Progenitor cell of endocrine pancreas (in vitro differentiated cells): ENCODE data around the gene DSTN. TPM values are rescaled to one million over a fixed set of nuclear protein-coding genes. Genes with fewer than 3 reads are reported as not detected.

ENCODE experiments used
- DNase-seq: peaks from one replicate; pipeline ENCODE4 v3.0.0; 2021; ENCODE audit warnings: low spot score; ENCODE audit not compliant: unreplicated experiment
- H3K27ac Mint-ChIP-seq: 2 replicates; pipeline ENCODE4 v1.8.0; 2021; ENCODE audit warnings: mild to moderate bottlenecking, moderate library complexity, mixed read lengths
- H3K27me3 Mint-ChIP-seq: 2 replicates; pipeline ENCODE4 v1.8.0; 2021; ENCODE audit warnings: mixed read lengths
- H3K36me3 Mint-ChIP-seq: 2 replicates; pipeline ENCODE4 v1.8.0; 2022; ENCODE audit warnings: mixed read lengths; ENCODE audit not compliant: insufficient read depth
- H3K4me1 Mint-ChIP-seq: 2 replicates; pipeline ENCODE4 v1.8.0; 2021; ENCODE audit warnings: low read depth, mixed read lengths
- H3K4me3 Mint-ChIP-seq: 2 replicates; pipeline ENCODE4 v1.8.0; 2021; ENCODE audit warnings: low read depth, mild to moderate bottlenecking, moderate library complexity, mixed read lengths
- H3K9me3 Mint-ChIP-seq: 2 replicates; pipeline ENCODE4 v1.8.0; 2021; ENCODE audit warnings: low read depth, mixed read lengths
- CTCF ChIP-seq: fragments of 200-600 bp; sonication (generic); IDR thresholded peaks from one replicate; pipeline ENCODE4 v1.5.0; 2021; ENCODE audit warnings: antibody characterized with exemption, mild to moderate bottlenecking; ENCODE audit not compliant: unreplicated experiment
- total RNA-seq: library from RNA; stranded (reverse); gene quantifications from 2 replicates; pipeline ENCODE4 v1.2.1, GENCODE V29; 2021

The DSTN gene
- total RNA-seq, 1 donor from 2014 or later = 201 TPM

DNA sequence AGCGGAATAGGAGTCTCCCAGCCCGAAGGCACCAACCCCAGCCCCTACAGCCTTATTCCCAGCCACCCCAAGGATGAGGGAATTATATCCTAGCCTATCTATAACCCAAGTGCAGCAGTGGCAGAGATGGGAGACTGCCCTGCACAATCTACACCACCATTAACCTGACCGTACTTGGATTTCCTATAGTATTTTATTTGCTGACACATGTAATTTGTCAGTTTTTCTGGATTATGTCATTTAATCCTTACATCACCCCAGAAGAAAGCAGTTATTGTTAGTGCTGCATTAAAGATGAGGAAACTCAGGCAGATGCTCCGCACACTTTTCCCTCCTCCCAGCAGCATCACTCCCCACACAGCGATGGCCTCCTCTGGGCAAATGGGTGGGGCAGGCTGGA lies 44.7 kb upstream of the DSTN start:
- no peak overlapping the region for H3K27ac Mint-ChIP-seq

DNA sequence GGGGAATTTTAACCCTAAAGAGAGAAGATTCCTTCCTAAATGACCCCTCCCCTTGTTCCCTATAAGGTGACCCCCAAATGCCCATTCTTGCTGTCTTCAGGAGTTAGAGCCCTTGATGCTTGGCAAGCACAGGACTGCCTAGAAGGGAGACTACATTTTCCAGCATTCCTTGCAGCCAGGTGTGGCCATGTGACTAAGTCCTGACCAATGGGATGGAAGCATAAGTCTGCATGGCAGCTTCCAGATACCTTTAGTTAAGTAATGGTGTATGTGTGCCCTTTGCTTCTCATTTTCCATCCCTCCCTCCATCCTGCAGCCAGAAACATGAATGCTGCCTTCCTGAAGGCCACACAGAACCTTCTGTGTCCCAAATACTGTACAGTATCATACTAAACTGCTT lies 44.2 kb upstream of the DSTN start:
- Mint-ChIP-seq H3K36me3 (peaks cover 2% of the 10 kb centered on the region), H3K27me3 (peaks cover 4% of the 10 kb centered on the region), H3K4me3 (no peak overlapping the region), H3K4me1 (peaks cover 9% of the 10 kb centered on the region), H3K27ac (no peak overlapping the region), H3K9me3 (no peaks in the 10 kb centered on the region)
- DNase-seq = no peak
- no peak for TF ChIP-seq CTCF

More for the DNA sequence above, 44.7 kb upstream of the DSTN start:
- no peak overlapping the region for H3K4me3 Mint-ChIP-seq
- peaks cover 3% of the 10 kb centered on the region for H3K27me3 Mint-ChIP-seq
- DNase-seq = no peak
- peaks cover 2% of the 10 kb centered on the region for H3K36me3 Mint-ChIP-seq
- H3K4me1 Mint-ChIP-seq = peaks cover 6% of the 10 kb centered on the region
- no peak for TF ChIP-seq CTCF
- H3K9me3 Mint-ChIP-seq = no peaks in the 10 kb centered on the region

GRCh38 chr20:17529586-17529985 lies 40.3 kb upstream of the DSTN start:
- H3K27me3 Mint-ChIP-seq = peaks cover 4% of the 10 kb centered on the region
- peak overlapping the region; percentile 72 for H3K4me3 Mint-ChIP-seq
- no peak for TF ChIP-seq CTCF

GRCh38 chr20:17530153-17530552 lies 39.7 kb upstream of the DSTN start:
- no peaks in the 10 kb centered on the region for H3K9me3 Mint-ChIP-seq
- peak overlapping the region; percentile 74 for H3K27ac Mint-ChIP-seq
- peaks cover 4% of the 10 kb centered on the region for H3K27me3 Mint-ChIP-seq
- no peak for DNase-seq
- no peak for TF ChIP-seq CTCF
- peaks cover 2% of the 10 kb centered on the region for H3K36me3 Mint-ChIP-seq
- peak overlapping the region; percentile 72 for H3K4me3 Mint-ChIP-seq
- peaks cover 14% of the 10 kb centered on the region for H3K4me1 Mint-ChIP-seq

More at GRCh38 chr20:17529586-17529985, 40.3 kb upstream of the DSTN start:
- no peak for DNase-seq
- peak overlapping the region; percentile 67 for H3K27ac Mint-ChIP-seq
- H3K4me1 Mint-ChIP-seq = peaks cover 14% of the 10 kb centered on the region
- peaks cover 2% of the 10 kb centered on the region for H3K36me3 Mint-ChIP-seq
- no peaks in the 10 kb centered on the region for H3K9me3 Mint-ChIP-seq

- Mint-ChIP-seq H3K9me3 (no peaks in the 10 kb centered on the region), H3K27me3 (peaks cover 4% of the 10 kb centered on the region), H3K36me3 (no peaks in the 10 kb centered on the region), H3K27ac (peak within 1 kb of the TSS; percentile 97), H3K4me3 (peak within 1 kb of the TSS; percentile 81), H3K4me1 (peaks cover 12% of the 10 kb centered on the region)
- TF ChIP-seq CTCF = no peak
- peak; percentile 45 for DNase-seq
These were observed 38.9 kb upstream of the DSTN start, which contains the start of gene BFSP1 for GRCh38 chr20:17530716-17531664. BFSP1 (minus strand) TSS chr20:17531379; CDS start chr20:17531329, 50 bp downstream.
